T47D (cell line): ENCODE data around the gene TMC8.

Source experiments
- DNase-seq, 2 experiments: peaks; one replicate each; pipeline versions ENCODE4 v3.0.0 to v3.0.0-alpha.2; 2011 to 2012; ENCODE audit warnings: low read depth in 1 of 2, low spot score in 1 of 2
- JUND ChIP-seq: IDR thresholded peaks from 2 replicates; pipeline ENCODE4 v1.6.1; 2012; ENCODE audit warnings: low read depth
- in situ Hi-C: cut with HindIII; loops from 2 replicates; pipeline ENCODE4 v1.10.0; 2016; ENCODE audit warnings: low sequenced_read_pairs, low pct_unique_long_range_greater_than_20kb

TMC8 gene

GRCh38 chr17:78182504-78182903 is 51.9 kb downstream of the TMC8 start:
- in situ Hi-C loops = no loop called here
- DNase-seq = no peak
- no peak for TF ChIP-seq JUND

GRCh38 chr17:78183916-78184315 is 53.3 kb downstream of the TMC8 start:
- DNase-seq = no peak
- TF ChIP-seq JUND = no peak
- in situ Hi-C loops = no loop called here

- in situ Hi-C loops = no loop called here
- no peak for TF ChIP-seq JUND
- DNase-seq = no peak
Measured at GRCh38 chr17:78184351-78184750, 53.8 kb downstream of the TMC8 start.

- DNase-seq = no peak
- in situ Hi-C loops = no loop called here
- TF ChIP-seq JUND = no peak
Measured at GRCh38 chr17:78184868-78185267, 54.3 kb downstream of the TMC8 start.

GRCh38 chr17:78185981-78186691 is 55.6 kb downstream of the TMC8 start:
- TF ChIP-seq JUND = no peak
- peak in 1 of 2 experiments; percentile 82 for DNase-seq
- in situ Hi-C loops = no loop called here

GRCh38 chr17:78186692-78187595 is 56.4 kb downstream of the TMC8 start, which contains the start of the genes AFMID and TK1:
Gene AFMID (plus strand): TSS chr17:78187362. CDS start chr17:78187371, 9 bp downstream.
Gene TK1 (minus strand): TSS chr17:78187052. CDS start chr17:78186994, 58 bp downstream.
- DNase-seq = peak; percentile 97 to 99
- in situ Hi-C loops = no loop called here
- TF ChIP-seq JUND = no peak
